Loucy (cell line): ENCODE data around the gene NKAIN2.

Source experiments
- H2AFZ ChIP-seq: fragments of 200-600 bp; sonication (generic); 2 replicates; pipeline ENCODE4 v1.6.0; 2016; ENCODE audit warnings: antibody characterized with exemption, mild to moderate bottlenecking, low read length, moderate library complexity
- H3F3A ChIP-seq: fragments of 200-600 bp; 2 replicates; pipeline ENCODE4 v1.6.0; 2016; ENCODE audit warnings: antibody characterized with exemption, low read depth, mild to moderate bottlenecking
- H3K27me3 ChIP-seq: fragments of 200-600 bp; sonication (generic); 2 replicates; pipeline ENCODE4 v1.6.1; 2014; ENCODE audit warnings: low read length, mild to moderate bottlenecking; ENCODE audit not compliant: insufficient read depth, poor library complexity, severe bottlenecking
- H3K36me3 ChIP-seq: fragments of 200-600 bp; sonication (generic); 2 replicates; pipeline ENCODE4 v1.6.1; 2016; ENCODE audit warnings: low read length; ENCODE audit not compliant: insufficient read depth
- H3K4me1 ChIP-seq: fragments of 200-600 bp; sonication (generic); 2 replicates; pipeline ENCODE4 v1.5.1; 2014; ENCODE audit warnings: low read length, mild to moderate bottlenecking; ENCODE audit not compliant: insufficient read depth, poor library complexity, severe bottlenecking
- H3K4me2 ChIP-seq: fragments of 200-600 bp; sonication (generic); 2 replicates; pipeline ENCODE4 v1.6.0; 2014; ENCODE audit warnings: antibody characterized with exemption, low read length, low read depth, mild to moderate bottlenecking; ENCODE audit not compliant: poor library complexity, severe bottlenecking
- H3K4me3 ChIP-seq: fragments of 200-600 bp; sonication (generic); 2 replicates; pipeline ENCODE4 v1.5.1; 2014; ENCODE audit warnings: low read length, mild to moderate bottlenecking, mixed read lengths; ENCODE audit not compliant: poor library complexity, severe bottlenecking
- H3K79me2 ChIP-seq: fragments of 200-600 bp; sonication (generic); 2 replicates; pipeline ENCODE4 v1.6.1; 2014; ENCODE audit warnings: low read length; ENCODE audit not compliant: insufficient read depth
- H3K9ac ChIP-seq: fragments of 200-600 bp; sonication (generic); 2 replicates; pipeline ENCODE4 v1.6.0; 2014; ENCODE audit warnings: mild to moderate bottlenecking, low read depth, low read length, moderate library complexity; ENCODE audit not compliant: poor library complexity, severe bottlenecking
- H3K9me2 ChIP-seq: fragments of 200-600 bp; sonication (generic); replicated peaks from 2 replicates; pipeline ENCODE4 v1.6.1; 2016; ENCODE audit warnings: low read depth, low read length, mixed read lengths
- H3K9me3 ChIP-seq: fragments of 200-600 bp; sonication (generic); 2 replicates; pipeline ENCODE4 v1.6.1; 2014; ENCODE audit warnings: mild to moderate bottlenecking, antibody characterized with exemption, low read length, low read depth; ENCODE audit not compliant: insufficient read depth
- H4K20me1 ChIP-seq: fragments of 200-600 bp; sonication (generic); 2 replicates; pipeline ENCODE4 v1.6.0; 2014; ENCODE audit warnings: antibody characterized with exemption, low read length, mild to moderate bottlenecking; ENCODE audit not compliant: insufficient read depth, poor library complexity, severe bottlenecking
- CTCF ChIP-seq: fragments of 200-600 bp; sonication (generic); conservative IDR thresholded peaks from 2 replicates; pipeline ENCODE4 v1.5.1; 2014; ENCODE audit warnings: mild to moderate bottlenecking, antibody characterized with exemption, low read length
- EZH2phosphoT487 ChIP-seq: fragments of 200-600 bp; IDR thresholded peaks from 2 replicates; pipeline ENCODE4 v1.6.1; 2018; ENCODE audit warnings: antibody characterized with exemption, mild to moderate bottlenecking, moderate library complexity, borderline replicate concordance

NKAIN2 gene

GRCh38 chr6:124073820-124074587 lies 270.3 kb downstream of the NKAIN2 start:
- TF ChIP-seq EZH2phosphoT487 = no peak
- TF ChIP-seq CTCF = no peak

GRCh38 chr6:124074606-124075005 lies 270.9 kb downstream of the NKAIN2 start:
- Histone ChIP-seq H3K27me3 (no peaks in the 10 kb centered on the region), H2AFZ (no peak overlapping the region), H3K9ac (no peak overlapping the region), H3F3A (no peaks in the 10 kb centered on the region), H3K9me3 (no peaks in the 10 kb centered on the region), H3K79me2 (no peaks in the 10 kb centered on the region), H3K4me2 (no peak overlapping the region), H3K36me3 (no peaks in the 10 kb centered on the region), H3K4me3 (no peak overlapping the region), H3K4me1 (no peaks in the 10 kb centered on the region), H4K20me1 (no peaks in the 10 kb centered on the region), H3K9me2 (no peaks in the 10 kb centered on the region)
- no peak for TF ChIP-seq CTCF
- no peak for TF ChIP-seq EZH2phosphoT487

More at GRCh38 chr6:124073820-124074587, 270.3 kb downstream of the NKAIN2 start:
- H3F3A ChIP-seq = no peaks in the 10 kb centered on the region
- H2AFZ ChIP-seq = no peak overlapping the region
- no peak overlapping the region for H3K9ac ChIP-seq
- no peaks in the 10 kb centered on the region for H4K20me1 ChIP-seq
- H3K9me3 ChIP-seq = no peaks in the 10 kb centered on the region
- no peaks in the 10 kb centered on the region for H3K4me1 ChIP-seq
- H3K27me3 ChIP-seq = no peaks in the 10 kb centered on the region
- no peaks in the 10 kb centered on the region for H3K36me3 ChIP-seq
- H3K4me3 ChIP-seq = no peak overlapping the region
- no peaks in the 10 kb centered on the region for H3K79me2 ChIP-seq
- H3K4me2 ChIP-seq = no peak overlapping the region
- H3K9me2 ChIP-seq = no peaks in the 10 kb centered on the region

GRCh38 chr6:124076336-124077048 lies 272.8 kb downstream of the NKAIN2 start:
- Histone ChIP-seq H3K9me3 (no peaks in the 10 kb centered on the region), H2AFZ (no peak overlapping the region), H3K4me3 (no peak overlapping the region), H3K27me3 (no peaks in the 10 kb centered on the region), H3K4me2 (no peak overlapping the region), H4K20me1 (no peaks in the 10 kb centered on the region), H3K9me2 (no peaks in the 10 kb centered on the region), H3F3A (no peaks in the 10 kb centered on the region), H3K9ac (no peak overlapping the region), H3K36me3 (no peaks in the 10 kb centered on the region), H3K4me1 (no peaks in the 10 kb centered on the region), H3K79me2 (no peaks in the 10 kb centered on the region)
- no peak for TF ChIP-seq EZH2phosphoT487
- no peak for TF ChIP-seq CTCF
